ENCODE results near the gene IGHMBP2.
"Not testable (repeated sequence)": the region's sequence is repeated elsewhere in the genome, so short reads cannot be mapped to it uniquely, and the experiment has no call there.

IGHMBP2 gene

DNA sequence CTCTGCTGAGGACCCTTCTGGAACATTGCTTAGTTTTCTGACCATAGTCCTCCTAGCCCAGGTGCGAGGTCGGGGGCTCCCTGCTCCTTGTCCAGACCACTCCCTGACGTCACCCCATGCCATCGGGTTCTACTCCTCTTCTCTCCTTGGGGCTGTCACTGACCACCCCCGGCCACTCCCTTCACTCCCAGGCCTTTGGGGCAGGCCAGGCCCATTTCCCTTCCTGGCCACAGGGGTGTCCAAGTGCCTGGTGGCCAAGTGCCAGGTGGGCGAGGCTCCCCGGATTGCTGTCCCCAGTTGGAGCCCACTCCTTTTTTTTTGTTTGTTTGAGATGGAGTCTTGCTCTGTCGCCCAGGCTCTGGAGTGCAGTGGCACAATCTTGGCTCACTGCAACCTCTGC, 57.6 kb downstream of the IGHMBP2 start:
- DNase-seq (ENCODE audit: low spot score), result no peak

- no peak for DNase-seq (ENCODE audit: low spot score)
Observed at GRCh38 chr11:68962527-68963250, 59.0 kb downstream of the IGHMBP2 start.

DNA sequence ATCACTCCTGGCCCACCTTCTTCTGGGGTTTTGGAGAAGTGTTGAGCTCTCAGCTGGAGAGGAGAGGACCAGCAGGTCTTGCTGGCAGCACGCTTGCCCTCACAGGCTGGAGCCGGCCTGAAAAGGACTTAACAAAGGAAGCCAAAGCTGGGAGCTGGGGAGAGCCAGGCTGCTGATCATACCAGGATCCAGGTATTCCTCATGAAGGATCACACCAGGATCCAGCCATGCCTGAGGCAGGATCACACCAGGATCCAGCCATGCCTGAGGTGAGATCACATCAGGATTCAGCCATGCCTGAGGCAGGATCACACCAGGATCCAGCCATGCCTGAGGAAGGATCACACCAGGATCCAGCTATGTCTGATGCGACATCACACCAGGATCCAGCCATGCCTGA, 60.1 kb downstream of the IGHMBP2 start:
- no peak for DNase-seq (ENCODE audit: low spot score)

GRCh38 chr11:68965901-68966853, 62.5 kb downstream of the IGHMBP2 start:
- no peak for DNase-seq (ENCODE audit: low spot score)

DNA sequence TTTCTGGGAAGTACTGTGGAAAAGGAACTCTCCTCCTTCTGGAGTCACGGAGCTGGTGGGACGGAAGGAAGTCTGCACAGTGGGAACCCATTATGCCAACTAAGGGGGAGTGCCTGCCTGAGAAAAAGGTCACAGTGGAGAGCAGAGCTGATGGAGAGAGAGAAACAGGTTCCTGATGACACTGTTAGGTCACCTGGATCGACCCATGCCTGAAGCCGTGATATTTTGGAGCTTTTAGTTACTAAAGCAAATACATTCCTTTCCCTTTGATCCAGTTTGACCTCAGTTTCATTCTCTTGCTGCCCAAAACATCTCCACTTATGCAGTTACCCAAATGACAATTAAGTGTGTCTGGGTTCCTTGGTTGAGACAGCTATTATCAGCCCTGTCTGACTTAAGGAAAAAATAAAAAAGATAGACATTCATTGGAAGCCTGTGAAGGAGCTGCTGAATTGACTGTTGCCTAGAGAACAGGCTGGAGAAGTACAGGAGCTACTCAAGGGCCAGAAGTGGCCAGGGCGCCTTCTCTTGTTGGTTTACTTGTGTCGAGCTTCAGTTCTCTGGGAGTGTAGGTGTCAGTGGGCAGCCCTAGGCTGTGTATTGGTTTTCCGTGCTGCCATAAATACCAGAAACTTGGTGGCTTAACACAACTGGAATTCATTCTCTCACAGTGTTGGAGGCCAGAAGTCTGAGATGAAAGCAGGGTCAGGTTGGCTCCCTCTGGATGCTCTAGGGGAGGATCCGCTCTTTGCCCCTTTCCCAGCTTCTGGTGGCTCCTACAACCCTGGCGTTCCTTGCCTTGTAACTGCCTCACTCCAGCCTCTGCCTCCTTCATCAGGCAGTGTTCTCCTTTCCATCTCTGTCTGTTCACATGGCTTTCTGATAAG, 63.4 kb downstream of the IGHMBP2 start:
- no peak for DNase-seq (ENCODE audit: low spot score)

GRCh38 chr11:68968306-68969250, 64.9 kb downstream of the IGHMBP2 start:
- DNase-seq (ENCODE audit: low spot score), result no peak

- no peak for DNase-seq (ENCODE audit: low spot score)
Observed at GRCh38 chr11:68969386-68969785, 65.7 kb downstream of the IGHMBP2 start.

GRCh38 chr11:68970921-68971636, 67.4 kb downstream of the IGHMBP2 start:
- no peak for DNase-seq (ENCODE audit: low spot score)

GRCh38 chr11:68973219-68973618, 69.5 kb downstream of the IGHMBP2 start:
- no peak for DNase-seq (ENCODE audit: low spot score)

DNA sequence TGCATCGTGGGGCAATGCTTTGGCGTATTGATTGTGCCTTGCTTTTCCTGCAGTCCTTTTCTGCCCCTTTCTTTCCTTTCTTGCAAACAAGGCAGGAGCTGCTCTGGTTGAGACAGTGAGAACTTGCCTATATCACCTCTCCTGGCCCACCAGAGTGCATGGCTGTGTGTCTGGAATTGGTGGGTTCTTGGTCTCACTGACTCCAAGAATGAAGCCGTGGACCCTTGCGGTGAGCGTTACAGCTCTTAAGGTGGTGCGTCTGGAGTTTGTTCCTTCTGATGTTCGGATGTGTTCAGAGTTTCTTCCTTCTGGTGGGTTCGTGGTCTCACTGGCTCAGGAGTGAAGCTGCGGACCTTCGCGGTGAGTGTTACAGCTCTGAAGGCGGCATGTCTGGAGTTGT, 70.0 kb downstream of the IGHMBP2 start:
- not testable (repeated sequence) for DNase-seq (ENCODE audit: low spot score)

DNA sequence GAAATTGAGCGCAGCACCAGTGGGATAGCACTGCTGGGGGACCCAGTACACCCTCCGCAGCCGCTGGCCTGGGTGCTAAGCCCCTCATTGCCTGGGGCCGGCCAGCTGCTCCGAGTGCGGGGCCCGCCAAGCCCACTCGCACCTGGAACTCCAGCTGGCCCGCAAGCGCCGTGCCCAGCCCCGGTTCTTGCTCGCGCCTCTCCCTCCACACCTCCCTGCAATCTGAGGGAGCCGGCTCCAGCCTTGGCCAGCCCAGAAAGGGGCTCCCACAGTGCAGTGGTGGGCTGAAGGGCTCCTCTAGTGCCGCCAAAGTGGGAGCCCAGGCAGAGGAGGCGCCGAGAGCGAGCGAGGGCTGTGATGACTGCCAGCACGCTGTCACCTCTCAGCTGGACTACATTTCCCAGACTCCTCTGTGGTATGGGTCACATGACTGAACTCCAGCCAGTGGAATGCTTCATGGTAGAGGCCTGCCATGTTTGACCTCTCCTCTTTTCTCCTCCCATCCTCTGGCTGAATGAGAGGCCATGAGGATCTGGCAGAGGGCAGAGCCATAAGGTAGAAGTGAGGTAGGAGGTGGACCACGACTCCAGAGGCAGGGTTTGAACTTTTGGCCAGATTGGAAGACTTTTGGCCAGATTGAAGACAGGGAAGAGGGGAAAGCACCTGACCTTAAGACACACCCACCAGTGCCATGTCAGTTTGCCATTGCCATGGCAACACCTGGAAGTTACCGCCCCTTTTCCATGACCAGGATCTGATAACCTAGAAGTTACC, 70.9 kb downstream of the IGHMBP2 start:
- no peak for DNase-seq (ENCODE audit: low spot score)

DNA sequence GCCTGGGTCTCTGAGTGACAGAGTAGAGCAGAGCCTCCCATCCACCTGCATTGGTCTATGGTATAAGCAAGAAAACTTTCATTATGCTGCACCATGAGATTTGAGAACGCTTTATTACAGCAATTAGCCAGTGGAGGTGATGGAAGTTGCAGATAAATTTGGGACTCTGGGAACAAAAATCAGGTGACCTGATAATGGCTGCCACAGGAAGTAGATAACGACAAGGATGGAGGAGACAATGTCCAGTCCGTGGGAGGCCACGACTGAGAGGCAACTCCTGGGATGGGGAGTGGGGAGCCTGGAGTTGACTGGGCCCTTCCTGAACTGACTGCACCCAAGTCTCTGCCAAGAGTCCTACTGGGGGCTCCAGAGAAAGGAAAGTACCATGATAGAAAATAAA, 72.4 kb downstream of the IGHMBP2 start:
- no peak for DNase-seq (ENCODE audit: low spot score)

DNA sequence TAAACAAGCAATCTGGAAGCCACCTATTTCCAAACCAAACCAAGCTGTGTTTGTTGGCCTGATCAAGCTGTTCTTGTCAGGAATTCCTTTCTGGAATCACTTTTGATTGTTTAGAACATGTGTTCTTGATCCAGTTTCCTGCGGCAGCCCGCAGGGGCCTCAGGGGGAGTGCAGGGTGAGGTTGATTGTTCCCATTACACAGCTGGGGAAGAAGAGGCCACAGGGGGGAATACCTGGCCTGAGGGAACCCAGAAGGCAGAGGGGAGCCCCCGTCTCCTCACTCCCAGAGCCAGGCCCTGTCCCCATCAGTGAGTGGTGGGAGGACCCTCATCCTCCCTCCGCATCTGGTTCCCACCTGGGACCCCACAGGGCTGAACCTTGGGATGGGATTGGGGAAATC, 72.9 kb downstream of the IGHMBP2 start:
- no peak for DNase-seq (ENCODE audit: low spot score)

GRCh38 chr11:68977781-68978625, 74.3 kb downstream of the IGHMBP2 start:
- no peak for DNase-seq (ENCODE audit: low spot score)

GRCh38 chr11:68978626-68978930, 74.9 kb downstream of the IGHMBP2 start:
- no peak for DNase-seq (ENCODE audit: low spot score)

DNA sequence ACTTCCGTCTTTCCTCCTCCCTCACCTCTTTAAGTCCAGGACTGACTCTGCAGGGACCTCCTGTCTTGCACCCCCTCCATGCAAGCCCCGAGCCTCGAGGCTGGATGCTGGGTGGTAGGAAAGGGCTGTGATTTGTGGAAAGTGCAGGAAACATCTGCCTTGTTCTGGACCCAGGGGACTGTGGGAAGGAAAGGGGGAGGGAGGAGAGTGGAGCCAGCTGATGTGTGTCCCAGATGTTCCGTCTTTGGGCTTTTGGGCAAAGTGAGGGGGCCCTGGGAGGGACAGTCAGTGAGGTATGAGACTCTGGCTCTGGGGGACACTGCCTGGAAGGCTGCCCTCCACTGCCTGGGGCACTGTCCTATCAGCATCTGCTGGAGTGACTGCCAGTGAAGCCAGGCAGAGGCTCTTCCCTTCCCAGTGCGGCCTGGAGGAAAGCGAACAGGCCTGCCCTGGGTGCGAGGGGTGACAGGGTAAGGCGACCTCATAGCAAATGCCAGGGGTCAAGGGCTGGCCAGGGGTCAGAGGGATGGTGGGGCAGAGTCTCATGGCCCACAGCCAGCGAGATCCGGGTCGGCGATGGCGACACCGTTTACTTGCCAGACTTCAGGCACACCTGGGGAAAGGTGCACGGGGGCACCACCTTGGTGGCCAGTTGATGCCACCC, 75.4 kb downstream of the IGHMBP2 start:
- DNase-seq (ENCODE audit: low spot score), result no peak

GRCh38 chr11:68979931-68980775, 76.5 kb downstream of the IGHMBP2 start:
- DNase-seq (ENCODE audit: low spot score), result no peak

- DNase-seq (ENCODE audit: low spot score), result no peak
Observed at GRCh38 chr11:68980776-68981065, 77.0 kb downstream of the IGHMBP2 start, which contains the start of gene MRGPRD. MRGPRD (minus strand) TSS chr11:68980986; CDS start chr11:68980986, 0 bp downstream.
